Neural progenitor cell (in vitro differentiated cells): Measurements from ENCODE around the gene RAB23.

Source experiments
- EZH2 ChIP-seq: fragments of 200-600 bp; sonication (generic); IDR thresholded peaks from 2 replicates; pipeline ENCODE4 v1.6.1; 2017; ENCODE audit warnings: antibody characterized with exemption, mild to moderate bottlenecking, moderate library complexity
- EZH2phosphoT487 ChIP-seq: fragments of 200-600 bp; sonication (generic); IDR thresholded peaks from 2 replicates; pipeline ENCODE4 v1.6.1; 2017; ENCODE audit warnings: antibody characterized with exemption
- TF ChIP-seq, protein P1 (sequence below): fragments of 200-600 bp; sonication (generic); IDR thresholded peaks from 2 replicates; pipeline ENCODE4 v1.5.1; 2017; ENCODE audit warnings: antibody characterized with exemption, mild to moderate bottlenecking

DNA sequence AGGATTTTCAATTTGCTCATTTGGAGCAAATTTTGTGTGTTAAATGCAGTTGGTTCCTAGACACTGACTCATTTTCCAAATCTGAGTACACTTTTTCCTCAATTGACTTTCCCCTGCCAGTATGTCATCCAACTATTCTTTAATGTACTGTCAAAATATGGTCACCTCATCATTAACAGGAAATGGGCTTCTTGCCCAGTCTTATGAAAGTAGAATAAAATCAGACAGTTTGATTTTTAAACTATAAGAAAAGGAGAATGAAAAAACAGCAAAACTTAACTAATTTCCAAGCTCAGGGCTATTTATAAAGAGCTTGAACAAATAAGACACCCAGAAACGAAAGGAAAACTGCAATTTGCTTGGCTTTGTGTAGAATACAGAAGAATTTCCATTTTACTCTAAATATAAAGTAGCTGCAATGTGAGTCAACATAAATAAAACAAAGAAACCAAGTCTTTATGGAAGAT lies 43.7 kb upstream of the RAB23 start:
- TF ChIP-seq EZH2 (no peak), EZH2phosphoT487 (no peak)
- TF ChIP-seq, protein P1, sequence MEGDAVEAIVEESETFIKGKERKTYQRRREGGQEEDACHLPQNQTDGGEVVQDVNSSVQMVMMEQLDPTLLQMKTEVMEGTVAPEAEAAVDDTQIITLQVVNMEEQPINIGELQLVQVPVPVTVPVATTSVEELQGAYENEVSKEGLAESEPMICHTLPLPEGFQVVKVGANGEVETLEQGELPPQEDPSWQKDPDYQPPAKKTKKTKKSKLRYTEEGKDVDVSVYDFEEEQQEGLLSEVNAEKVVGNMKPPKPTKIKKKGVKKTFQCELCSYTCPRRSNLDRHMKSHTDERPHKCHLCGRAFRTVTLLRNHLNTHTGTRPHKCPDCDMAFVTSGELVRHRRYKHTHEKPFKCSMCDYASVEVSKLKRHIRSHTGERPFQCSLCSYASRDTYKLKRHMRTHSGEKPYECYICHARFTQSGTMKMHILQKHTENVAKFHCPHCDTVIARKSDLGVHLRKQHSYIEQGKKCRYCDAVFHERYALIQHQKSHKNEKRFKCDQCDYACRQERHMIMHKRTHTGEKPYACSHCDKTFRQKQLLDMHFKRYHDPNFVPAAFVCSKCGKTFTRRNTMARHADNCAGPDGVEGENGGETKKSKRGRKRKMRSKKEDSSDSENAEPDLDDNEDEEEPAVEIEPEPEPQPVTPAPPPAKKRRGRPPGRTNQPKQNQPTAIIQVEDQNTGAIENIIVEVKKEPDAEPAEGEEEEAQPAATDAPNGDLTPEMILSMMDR: no peak
